ENCODE data around the gene SOCS7.

The SOCS7 gene

GRCh38 chr17:38369124-38369886 lies 17.7 kb downstream of the SOCS7 start:
- DNase-seq, result no peak

GRCh38 chr17:38379448-38379847 lies 27.8 kb downstream of the SOCS7 start:
- no peak for DNase-seq

- no peak for DNase-seq
These were observed 43.4 kb downstream of the SOCS7 start for GRCh38 chr17:38395090-38395489.

- DNase-seq, result no peak
These were observed 45.6 kb downstream of the SOCS7 start for GRCh38 chr17:38397227-38397626.

- no peak for DNase-seq
These were observed 48.6 kb downstream of the SOCS7 start for GRCh38 chr17:38400286-38400685.

- no peak for DNase-seq
These were observed 49.8 kb downstream of the SOCS7 start for GRCh38 chr17:38401459-38401858.

GRCh38 chr17:38402897-38403296 lies 51.3 kb downstream of the SOCS7 start:
- no peak for DNase-seq

GRCh38 chr17:38403491-38403890 lies 51.8 kb downstream of the SOCS7 start:
- DNase-seq, result no peak

- DNase-seq, result no peak
These were observed 52.7 kb downstream of the SOCS7 start for GRCh38 chr17:38404174-38404943.

GRCh38 chr17:38405654-38406053 lies 54.0 kb downstream of the SOCS7 start:
- no peak for DNase-seq

- no peak for DNase-seq
These were observed 58.6 kb downstream of the SOCS7 start for GRCh38 chr17:38410201-38410600.

GRCh38 chr17:38415250-38416194 lies 63.9 kb downstream of the SOCS7 start:
- DNase-seq, result no peak

GRCh38 chr17:38416840-38417209 lies 65.2 kb downstream of the SOCS7 start:
- no peak for DNase-seq

- no peak for DNase-seq
These were observed 65.7 kb downstream of the SOCS7 start for GRCh38 chr17:38417210-38417951.

GRCh38 chr17:38418062-38418692 lies 66.5 kb downstream of the SOCS7 start:
- no peak for DNase-seq

- DNase-seq, result no peak
These were observed 67.3 kb downstream of the SOCS7 start for GRCh38 chr17:38418693-38419507.

- DNase-seq, result no peak
These were observed 67.9 kb downstream of the SOCS7 start for GRCh38 chr17:38419508-38419981.

- DNase-seq, result no peak
These were observed 68.9 kb downstream of the SOCS7 start for GRCh38 chr17:38420518-38420917.

- DNase-seq, result no peak
These were observed 69.7 kb downstream of the SOCS7 start for GRCh38 chr17:38421171-38421841.

Measured in stimulated activated CD4-positive, alpha-beta T cell treated with anti-CD3 and anti-CD28 coated beads, Interleukin-2, amount 100 ng/mL, for 48 hours (primary cell).